HUES48 (cell line): ENCODE results near the gene CMKLR1.

Experiments used
- H3K27ac ChIP-seq: one replicate; pipeline ENCODE4 v1.7.0; 2013; ENCODE audit warnings: low read depth, low read length, inconsistent platforms
- H3K27me3 ChIP-seq: 2 replicates; pipeline ENCODE4 v1.6.1; 2013; ENCODE audit warnings: mild to moderate bottlenecking, low read length; ENCODE audit not compliant: control insufficient read depth, insufficient read depth
- H3K36me3 ChIP-seq: 2 replicates; pipeline ENCODE4 v1.6.1; 2013; ENCODE audit warnings: low read length; ENCODE audit not compliant: control insufficient read depth, insufficient read depth
- H3K4me1 ChIP-seq: 2 replicates; pipeline ENCODE4 v1.6.1; 2013; ENCODE audit warnings: mild to moderate bottlenecking, low read length; ENCODE audit not compliant: control insufficient read depth, insufficient read depth
- H3K4me3 ChIP-seq: 2 replicates; pipeline ENCODE4 v1.5.1; 2013; ENCODE audit warnings: mild to moderate bottlenecking, low read depth, low read length
- H3K9ac ChIP-seq: 2 replicates; pipeline ENCODE4 v1.6.1; 2013; ENCODE audit warnings: mild to moderate bottlenecking, low read depth, low read length, moderate library complexity
- H3K9me3 ChIP-seq: 2 replicates; pipeline ENCODE4 v1.6.1; 2013; ENCODE audit warnings: low read length; ENCODE audit not compliant: control insufficient read depth, insufficient read depth

CMKLR1 gene

DNA sequence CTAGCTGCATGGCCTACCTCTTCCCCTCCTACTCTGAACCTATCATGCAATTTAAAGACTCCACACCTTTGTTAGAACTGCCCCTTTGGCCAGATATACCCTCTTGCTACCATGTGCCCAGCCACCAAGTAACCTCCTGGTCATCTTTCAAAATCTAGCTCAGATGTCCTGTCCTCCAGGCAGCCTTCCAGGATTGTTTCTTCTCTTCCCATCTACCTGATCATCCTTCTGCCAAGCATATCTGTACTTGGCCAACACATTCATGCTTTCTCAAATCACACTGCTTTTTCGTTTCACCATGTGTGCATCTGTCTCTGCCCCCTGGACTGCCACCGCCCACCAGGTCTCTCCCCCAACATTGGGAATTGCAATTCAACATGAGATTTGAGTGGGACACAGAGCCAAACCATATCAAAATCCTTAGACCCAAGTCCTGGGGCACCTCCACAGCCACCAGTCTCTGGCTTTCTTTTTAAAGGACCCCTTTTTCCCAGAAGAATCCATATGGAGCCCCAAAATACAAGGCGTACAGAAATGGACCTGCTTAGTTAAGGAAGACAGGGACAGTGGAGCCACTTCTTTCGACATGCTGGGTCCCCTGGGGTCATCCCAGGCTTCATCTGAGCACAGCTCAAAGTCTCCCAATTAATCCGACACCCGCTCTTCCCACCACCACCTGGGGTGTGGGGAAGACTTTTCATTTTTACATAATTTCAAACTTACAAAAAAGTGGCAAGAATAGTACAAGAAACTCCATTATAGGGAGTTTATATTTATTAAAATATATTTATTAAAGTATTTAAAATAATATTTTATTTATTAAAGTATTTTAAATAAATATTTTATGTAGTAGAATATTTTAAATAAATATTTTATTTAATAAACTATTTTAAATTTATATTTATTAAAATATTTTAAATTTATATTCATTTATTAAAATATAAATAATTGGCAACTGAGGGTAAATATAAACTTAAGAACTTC is 7.9 kb upstream of the CMKLR1 start:
- no peak overlapping the region for H3K27ac ChIP-seq
- no peak overlapping the region for H3K9ac ChIP-seq
- no peaks in the 10 kb centered on the region for H3K4me1 ChIP-seq
- no peaks in the 10 kb centered on the region for H3K9me3 ChIP-seq
- no peak overlapping the region for H3K4me3 ChIP-seq
- no peaks in the 10 kb centered on the region for H3K27me3 ChIP-seq
- no peaks in the 10 kb centered on the region for H3K36me3 ChIP-seq

DNA sequence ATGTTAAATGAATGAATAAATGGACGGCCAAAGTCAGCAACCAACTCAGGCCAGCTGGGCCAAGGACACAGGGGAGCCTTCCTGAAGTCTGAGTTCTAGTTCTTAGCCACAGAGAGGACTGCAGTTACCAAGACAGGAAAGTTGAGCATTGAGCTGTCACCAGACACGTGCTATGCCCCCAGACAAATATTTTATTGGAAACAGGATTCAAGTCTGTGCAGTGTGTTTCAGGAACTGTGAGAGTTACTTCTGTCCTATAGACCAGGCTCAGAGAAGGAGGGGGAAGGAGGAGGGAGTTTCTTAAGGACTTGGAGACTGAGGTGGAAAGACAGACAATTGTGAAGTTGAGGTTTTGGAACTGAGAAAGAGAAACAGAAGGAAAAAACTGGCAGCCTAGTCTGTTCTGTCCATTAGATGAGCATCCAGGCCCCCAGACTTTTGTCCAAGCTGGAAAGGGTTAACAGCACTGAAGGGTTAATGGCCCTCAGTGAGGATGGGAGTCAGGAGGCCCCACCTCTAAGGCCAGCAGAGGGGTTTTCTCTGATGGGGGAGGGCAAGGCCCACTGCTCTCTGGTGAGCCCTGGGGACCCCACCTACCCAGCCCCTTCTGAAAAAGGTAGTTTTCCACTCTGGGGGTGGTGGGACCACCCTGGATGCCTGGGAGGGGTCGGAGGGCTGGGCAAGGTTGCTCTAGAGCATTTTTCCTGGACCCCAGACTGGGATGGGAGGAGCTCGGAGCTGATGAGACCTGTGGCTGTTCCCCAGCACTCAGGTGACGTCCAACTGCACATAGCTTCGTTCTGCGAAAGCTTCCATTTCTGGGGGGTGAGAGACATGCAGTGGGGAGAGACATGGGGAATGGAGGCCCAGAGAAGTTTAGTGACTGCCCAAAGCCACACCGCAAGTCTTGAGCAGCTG is 6.9 kb upstream of the CMKLR1 start:
- Histone ChIP-seq H3K4me3 (no peak overlapping the region), H3K9me3 (no peaks in the 10 kb centered on the region), H3K27me3 (no peaks in the 10 kb centered on the region), H3K27ac (no peak overlapping the region), H3K4me1 (no peaks in the 10 kb centered on the region), H3K9ac (no peak overlapping the region), H3K36me3 (no peaks in the 10 kb centered on the region)

DNA sequence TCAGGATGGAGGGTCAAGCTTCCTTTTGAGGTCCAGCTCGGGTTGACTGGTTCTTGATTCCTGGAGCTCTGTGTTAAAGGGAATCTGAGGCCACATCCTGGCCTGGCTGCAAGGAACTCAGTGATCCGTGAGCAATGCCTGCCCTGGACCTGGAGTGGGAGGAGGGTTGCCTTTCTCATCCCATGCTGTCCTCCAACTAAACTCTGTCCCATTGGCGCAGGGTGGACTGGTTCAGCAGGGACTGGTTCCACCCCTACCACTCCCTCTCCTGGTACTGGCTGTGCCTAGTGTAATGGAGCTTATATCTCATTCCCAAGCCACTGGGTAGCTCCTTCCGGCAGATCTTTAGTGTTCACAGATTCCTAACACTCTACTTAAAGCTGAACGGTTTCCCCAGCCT is 3.9 kb upstream of the CMKLR1 start:
- Histone ChIP-seq H3K36me3 (no peaks in the 10 kb centered on the region), H3K4me3 (no peak overlapping the region), H3K27ac (no peak overlapping the region), H3K27me3 (no peaks in the 10 kb centered on the region), H3K4me1 (no peaks in the 10 kb centered on the region; the same call in 1 of the 2 replicates), H3K9me3 (no peaks in the 10 kb centered on the region), H3K9ac (no peak overlapping the region)

DNA sequence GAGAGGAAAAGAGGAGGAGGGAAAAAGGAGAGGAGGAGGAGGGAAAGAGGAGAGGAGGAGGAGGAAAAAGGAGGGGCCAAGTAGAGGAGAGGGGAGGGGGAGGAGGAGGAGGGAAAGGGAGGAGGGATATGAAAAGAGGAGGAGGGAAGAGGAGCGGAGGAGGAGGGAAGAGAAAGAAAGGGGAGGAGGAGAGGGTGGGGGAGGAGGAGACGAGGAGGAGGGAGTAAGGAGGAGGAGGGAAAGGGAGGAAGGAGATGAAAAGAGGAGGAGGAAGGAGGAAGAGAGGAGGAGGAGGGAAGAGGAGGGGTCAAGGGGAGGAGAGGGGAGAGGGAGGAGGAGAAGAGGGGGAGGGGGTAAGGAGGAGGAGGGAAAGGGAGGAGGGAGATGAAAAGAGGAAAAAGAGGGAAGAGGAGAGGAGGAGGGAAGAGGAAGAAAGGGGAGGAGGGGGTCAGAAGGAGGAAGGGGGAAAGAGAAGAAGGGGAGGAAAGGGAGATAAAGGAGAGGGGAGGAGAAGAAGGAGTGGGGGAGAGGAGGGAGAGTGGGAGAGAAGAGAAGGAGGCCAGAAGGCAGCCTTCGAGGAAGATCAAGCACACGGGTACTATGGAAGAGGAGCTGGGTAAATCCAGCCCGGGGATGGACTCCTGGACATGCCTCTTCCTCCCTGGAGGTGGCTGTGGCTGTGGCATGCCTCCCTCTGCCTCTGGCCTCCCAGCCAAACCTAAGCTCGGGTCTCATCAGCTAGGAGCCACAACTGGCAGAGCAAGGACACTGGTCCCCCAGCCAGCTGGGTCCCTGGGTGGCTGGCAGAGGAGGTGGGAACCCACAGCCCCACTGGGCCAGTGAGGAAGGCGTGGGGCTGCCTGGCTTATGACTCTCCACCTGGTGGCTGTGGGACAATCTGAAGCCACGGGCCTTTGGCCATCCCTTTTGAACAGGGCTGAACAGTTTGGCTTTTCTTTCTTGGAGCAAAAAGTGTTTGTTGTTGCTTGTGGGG is 3.0 kb upstream of the CMKLR1 start:
- H3K9me3 ChIP-seq = no peaks in the 10 kb centered on the region
- no peaks in the 10 kb centered on the region; the same call in 1 of the 2 replicates for H3K4me1 ChIP-seq
- no peaks in the 10 kb centered on the region for H3K36me3 ChIP-seq
- H3K4me3 ChIP-seq = no peak overlapping the region
- H3K9ac ChIP-seq = no peak overlapping the region
- no peak overlapping the region for H3K27ac ChIP-seq
- H3K27me3 ChIP-seq = no peaks in the 10 kb centered on the region

DNA sequence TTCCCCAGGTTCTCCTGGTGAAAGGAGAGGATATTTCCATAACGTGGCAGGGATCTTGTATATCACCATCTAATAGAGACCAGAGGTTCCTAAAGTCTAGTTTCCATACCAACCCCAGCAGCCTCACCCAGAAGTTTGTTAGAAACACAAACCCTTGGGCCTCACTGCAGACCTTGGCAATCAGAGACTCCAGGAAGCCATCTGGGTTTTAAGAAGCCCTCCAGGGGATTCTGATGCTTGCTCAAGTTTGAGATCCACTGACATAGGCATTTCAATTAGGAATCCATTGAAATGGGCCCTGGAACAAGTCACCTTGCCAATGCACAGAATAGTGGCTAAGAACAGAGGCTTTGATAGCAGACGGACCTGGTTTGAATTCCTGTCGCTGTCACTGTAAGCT is 2.2 kb upstream of the CMKLR1 start:
- Histone ChIP-seq H3K9me3 (no peaks in the 10 kb centered on the region), H3K4me3 (no peak overlapping the region), H3K27ac (no peak overlapping the region), H3K9ac (no peak overlapping the region), H3K4me1 (no peaks in the 10 kb centered on the region; the same call in 1 of the 2 replicates), H3K36me3 (no peaks in the 10 kb centered on the region), H3K27me3 (no peaks in the 10 kb centered on the region)

DNA sequence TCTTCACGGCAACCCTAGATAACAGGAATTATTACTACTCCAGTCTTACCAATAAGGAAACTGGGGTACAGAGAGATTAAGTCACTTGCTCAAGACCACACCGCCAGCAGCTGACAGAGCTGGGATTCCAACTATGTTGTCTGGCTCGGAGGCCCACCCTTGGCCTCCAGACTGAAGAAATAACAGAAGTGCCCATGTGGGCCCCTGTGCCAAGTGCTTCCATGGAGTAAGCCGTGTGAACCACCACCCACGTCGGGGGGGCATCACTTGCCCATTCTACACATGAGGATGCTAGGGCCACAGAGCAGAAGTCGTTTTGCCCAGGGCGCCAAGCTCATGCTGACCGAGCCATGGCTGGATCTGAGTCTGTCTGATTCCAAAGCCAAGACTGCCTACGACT is 926 bp upstream of the CMKLR1 start:
- no peaks in the 10 kb centered on the region for H3K36me3 ChIP-seq
- no peaks in the 10 kb centered on the region for H3K9me3 ChIP-seq
- no peak overlapping the region for H3K27ac ChIP-seq
- H3K27me3 ChIP-seq = no peaks in the 10 kb centered on the region
- no peaks in the 10 kb centered on the region; the same call in 1 of the 2 replicates for H3K4me1 ChIP-seq
- no peak overlapping the region for H3K4me3 ChIP-seq
- H3K9ac ChIP-seq = no peak overlapping the region

DNA sequence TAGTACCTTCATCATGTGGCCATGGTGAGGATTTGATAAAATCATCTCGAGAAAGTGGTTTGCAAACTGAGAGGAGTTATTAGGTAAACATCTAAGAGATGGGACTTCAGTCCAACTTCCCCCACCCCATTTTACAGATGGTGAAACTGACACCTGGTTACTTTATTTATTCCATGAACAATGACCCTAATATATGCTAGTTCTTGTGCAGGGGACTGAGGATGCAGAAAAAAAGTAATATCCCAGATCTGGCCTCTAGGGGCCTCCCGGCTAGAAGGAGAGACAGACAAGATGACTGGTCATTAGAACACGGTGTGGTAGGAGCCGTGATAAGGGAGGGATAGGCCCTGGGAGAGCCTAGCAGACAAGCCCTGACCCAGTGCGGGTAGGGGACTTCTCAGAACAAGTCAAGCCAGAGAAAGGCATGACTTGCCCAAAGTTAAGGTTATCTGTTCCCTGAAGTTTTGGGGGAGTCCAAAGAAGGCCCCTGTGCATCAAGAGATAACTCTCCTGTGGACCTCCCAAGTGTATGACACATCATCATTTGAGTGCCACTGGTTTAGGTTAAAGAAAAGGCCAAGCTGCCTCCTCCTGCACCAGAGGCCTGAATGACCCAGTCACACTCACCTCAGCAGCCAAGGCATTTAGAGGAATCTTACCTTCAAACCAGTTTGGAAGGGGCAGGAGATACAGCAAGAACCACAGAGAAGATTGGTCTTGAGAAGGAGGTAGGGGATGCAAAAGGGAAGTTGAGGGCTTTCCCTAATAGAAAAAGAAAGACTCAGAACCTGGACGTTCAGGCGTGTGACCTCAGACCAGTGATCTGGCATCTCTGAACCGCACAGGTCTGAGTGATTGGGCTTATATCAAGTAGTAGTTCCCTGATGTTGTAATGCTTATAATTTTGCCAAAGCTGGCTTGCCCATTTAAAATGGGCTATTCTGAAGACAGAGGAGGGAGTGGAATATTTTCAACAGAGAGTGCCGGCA is 1.6 kb downstream of the CMKLR1 start:
- Histone ChIP-seq H3K36me3 (no peaks in the 10 kb centered on the region), H3K27ac (no peak overlapping the region), H3K9ac (no peak overlapping the region), H3K4me3 (no peak overlapping the region), H3K4me1 (no peaks in the 10 kb centered on the region; the same call in 1 of the 2 replicates), H3K27me3 (no peaks in the 10 kb centered on the region), H3K9me3 (no peaks in the 10 kb centered on the region)

DNA sequence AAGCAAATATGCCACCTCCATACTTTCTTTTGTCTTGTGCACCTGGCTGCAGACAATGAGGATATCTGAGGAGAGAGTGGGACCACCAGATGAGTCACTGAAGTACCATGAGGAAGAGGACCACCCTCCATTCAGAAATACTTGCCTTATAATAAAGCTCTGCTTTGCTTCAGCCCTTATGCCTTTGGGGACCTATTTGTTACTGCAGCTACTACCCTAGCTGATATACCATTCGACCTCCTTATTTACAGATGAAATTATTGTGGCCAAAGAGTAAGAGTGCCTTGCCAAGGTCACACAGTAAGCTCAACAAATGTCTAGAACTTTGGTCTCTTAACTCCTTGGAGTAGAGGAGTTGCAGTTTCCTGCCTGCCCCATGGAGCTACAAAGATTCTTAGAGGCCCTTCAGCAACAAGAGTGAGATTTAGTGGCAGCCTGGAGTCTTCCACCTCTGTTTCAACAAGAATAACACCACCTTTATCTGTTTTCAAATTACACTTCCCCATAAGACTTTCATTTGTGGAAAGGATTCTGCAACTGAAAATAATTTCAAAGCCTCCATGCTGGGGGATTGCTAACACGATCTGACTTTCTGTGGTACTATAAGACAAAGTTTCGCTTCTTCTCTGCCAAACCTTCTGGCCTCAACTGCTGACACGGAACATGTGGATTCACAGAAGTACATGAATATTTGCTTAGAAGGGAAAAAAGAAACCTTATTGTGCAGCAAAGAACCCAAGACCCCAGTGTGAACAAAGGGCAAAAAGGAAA is 3.6 kb downstream of the CMKLR1 start:
- no peak overlapping the region for H3K27ac ChIP-seq
- H3K9me3 ChIP-seq = no peaks in the 10 kb centered on the region
- H3K36me3 ChIP-seq = no peaks in the 10 kb centered on the region
- no peak overlapping the region for H3K4me3 ChIP-seq
- H3K27me3 ChIP-seq = no peaks in the 10 kb centered on the region
- no peak overlapping the region for H3K9ac ChIP-seq
- no peaks in the 10 kb centered on the region; the same call in 1 of the 2 replicates for H3K4me1 ChIP-seq
